Cerebellar cortex (tissue), 1 donor: ENCODE data around the gene MYRF.

Source experiments
- DNase-seq: peaks from one replicate; pipeline ENCODE4 v3.0.0-alpha.2; 2015; ENCODE audit warnings: low spot score

MYRF gene

GRCh38 chr11:61760946-61761345 is 8.5 kb downstream of the MYRF start:
- DNase-seq: no peak

- DNase-seq: no peak
Observed at GRCh38 chr11:61761440-61762222, 9.2 kb downstream of the MYRF start.

DNA sequence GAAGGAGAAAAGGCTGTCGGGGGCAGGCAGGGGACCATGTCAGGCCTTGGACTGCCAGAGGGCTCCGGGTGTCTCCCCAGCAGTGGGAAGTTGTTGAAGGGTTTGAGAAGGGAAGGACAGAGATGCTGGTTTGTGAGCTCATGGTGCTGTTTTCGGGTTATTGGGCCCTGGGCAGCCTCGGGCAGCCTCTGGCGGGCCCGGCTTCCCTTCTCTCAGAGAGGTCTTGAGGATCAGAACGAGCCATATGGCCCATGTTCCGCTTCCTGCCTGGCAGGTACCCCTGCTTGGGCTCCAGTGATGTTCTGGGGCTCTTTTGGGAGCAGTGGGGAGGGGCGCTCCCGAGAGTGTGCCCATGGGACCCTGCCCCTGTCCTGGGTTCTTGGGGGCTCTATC is 9.8 kb downstream of the MYRF start:
- DNase-seq: no peak

GRCh38 chr11:61762798-61763197 is 10.4 kb downstream of the MYRF start:
- no peak for DNase-seq

- DNase-seq: no peak
Observed at GRCh38 chr11:61763930-61764605, 11.6 kb downstream of the MYRF start.

DNA sequence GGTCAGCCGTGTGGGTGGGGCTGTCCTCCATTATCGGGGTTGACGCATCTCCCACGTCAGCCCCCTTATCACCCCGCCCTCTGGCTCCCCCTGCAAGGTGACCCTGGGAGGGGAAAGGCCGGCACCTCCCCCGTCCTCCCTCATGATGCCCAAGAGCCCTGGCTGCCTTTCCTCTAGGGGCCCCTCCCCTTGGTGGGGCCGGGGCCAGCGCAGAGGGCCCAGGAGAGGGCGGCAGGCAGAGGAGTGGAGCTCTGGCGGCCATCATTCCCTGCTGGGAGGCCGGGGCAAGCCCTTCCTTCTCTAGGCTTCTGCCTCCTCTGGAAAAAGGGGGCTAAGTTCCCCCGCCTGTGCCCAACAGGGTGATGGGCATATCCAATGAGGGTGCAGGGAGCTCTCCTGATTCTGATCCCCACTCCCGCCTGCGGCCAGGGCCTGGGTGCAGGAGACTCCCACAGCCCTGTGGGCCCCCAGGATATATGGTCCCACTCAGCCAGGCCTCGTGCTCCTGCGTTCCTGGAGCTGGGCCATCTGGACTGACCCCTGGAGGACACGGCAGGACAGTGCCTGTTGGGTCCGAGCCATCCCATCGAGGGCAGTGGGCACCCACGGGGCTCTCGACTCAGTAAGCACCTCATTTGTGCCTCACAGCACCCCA is 12.3 kb downstream of the MYRF start:
- DNase-seq: no peak

- no peak for DNase-seq
Observed at GRCh38 chr11:61765550-61766253, 13.3 kb downstream of the MYRF start.

GRCh38 chr11:61766353-61766841 is 14.0 kb downstream of the MYRF start:
- DNase-seq: no peak

GRCh38 chr11:61768376-61769076 is 16.1 kb downstream of the MYRF start:
- DNase-seq: no peak

DNA sequence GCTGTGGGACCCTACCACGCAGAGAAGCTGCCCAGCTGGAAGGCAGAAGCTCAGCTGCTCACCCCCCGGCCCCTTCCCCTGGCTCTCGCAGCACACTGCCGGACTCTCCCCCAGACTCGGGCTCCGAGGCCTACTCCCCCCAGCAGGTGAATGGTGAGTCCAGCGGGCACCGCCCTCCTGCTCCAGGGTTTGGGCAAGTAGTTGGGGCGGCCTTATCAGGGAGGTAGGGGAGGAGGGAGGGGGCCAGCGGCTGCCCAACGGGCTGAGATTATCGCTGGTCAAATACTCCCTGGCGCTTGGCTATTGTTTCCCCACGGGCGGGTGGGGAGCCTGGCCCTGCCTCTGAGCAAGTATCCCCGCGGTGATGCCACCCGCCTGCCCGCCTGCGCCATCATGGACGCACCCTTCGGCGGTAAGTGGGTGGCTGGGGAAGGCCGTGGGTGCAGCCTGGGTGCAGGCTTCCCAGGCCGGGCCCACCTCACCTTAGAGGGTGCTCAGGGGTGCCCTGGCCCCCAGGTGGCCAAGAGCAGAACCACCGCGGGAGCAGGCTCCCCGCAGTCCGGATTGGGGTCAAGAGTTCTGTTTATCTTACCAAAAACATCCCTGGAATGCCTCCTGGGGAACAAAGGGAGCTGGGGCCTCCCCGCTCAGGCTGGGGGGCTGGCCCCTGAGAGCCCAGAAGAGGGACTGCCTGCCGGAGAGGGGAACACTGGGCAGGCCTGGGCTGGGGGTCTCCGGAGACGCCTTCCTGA is 16.9 kb downstream of the MYRF start:
- DNase-seq: no peak

- no peak for DNase-seq
Observed at GRCh38 chr11:61769946-61770683, 17.7 kb downstream of the MYRF start.

- DNase-seq: no peak
Observed at GRCh38 chr11:61771195-61771894, 18.9 kb downstream of the MYRF start.

- no peak for DNase-seq
Observed at GRCh38 chr11:61771985-61772455, 19.6 kb downstream of the MYRF start.

GRCh38 chr11:61773356-61773755 is 20.9 kb downstream of the MYRF start:
- DNase-seq: no peak

GRCh38 chr11:61773809-61774208 is 21.4 kb downstream of the MYRF start:
- DNase-seq: no peak

DNA sequence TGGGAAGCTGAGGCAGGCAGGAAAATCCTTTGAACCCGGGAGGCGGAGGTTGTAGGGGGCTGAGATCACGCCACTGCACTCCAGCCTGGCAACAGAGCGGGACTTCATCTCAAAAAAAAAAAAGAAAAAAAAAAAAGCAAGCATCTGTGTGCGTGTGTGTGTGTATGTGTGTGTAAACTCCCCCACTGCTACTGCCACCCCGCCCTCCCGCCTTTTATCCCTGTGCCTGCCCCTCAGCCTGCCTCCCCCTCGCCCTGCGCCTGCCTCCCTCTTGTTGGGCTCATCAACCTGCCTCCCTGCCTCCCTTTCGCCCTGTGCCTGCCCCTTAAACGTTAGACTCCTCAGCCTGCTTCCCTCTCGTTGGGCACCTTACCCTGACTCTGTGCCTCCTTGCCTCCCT is 22.0 kb downstream of the MYRF start:
- DNase-seq: no peak

DNA sequence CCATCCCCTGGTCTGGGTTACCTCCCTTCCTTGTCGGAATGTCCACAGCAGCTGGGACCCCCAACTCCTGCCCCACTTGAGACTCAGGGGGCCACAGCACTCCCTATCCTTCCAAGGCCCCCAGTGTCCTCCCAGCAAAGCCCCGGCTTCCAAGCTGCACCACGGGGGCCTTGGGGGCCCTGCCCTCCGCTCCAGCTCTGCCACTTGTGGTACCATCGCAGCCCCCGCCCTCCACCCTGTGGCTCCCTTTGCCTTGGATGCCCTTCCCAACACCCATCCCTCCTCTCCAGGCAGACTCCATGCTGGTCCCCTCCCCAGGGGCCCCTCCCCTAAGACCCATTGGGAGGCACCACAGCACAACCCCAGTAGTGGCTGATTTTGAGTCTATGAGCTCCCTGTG is 22.7 kb downstream of the MYRF start:
- DNase-seq: no peak

DNA sequence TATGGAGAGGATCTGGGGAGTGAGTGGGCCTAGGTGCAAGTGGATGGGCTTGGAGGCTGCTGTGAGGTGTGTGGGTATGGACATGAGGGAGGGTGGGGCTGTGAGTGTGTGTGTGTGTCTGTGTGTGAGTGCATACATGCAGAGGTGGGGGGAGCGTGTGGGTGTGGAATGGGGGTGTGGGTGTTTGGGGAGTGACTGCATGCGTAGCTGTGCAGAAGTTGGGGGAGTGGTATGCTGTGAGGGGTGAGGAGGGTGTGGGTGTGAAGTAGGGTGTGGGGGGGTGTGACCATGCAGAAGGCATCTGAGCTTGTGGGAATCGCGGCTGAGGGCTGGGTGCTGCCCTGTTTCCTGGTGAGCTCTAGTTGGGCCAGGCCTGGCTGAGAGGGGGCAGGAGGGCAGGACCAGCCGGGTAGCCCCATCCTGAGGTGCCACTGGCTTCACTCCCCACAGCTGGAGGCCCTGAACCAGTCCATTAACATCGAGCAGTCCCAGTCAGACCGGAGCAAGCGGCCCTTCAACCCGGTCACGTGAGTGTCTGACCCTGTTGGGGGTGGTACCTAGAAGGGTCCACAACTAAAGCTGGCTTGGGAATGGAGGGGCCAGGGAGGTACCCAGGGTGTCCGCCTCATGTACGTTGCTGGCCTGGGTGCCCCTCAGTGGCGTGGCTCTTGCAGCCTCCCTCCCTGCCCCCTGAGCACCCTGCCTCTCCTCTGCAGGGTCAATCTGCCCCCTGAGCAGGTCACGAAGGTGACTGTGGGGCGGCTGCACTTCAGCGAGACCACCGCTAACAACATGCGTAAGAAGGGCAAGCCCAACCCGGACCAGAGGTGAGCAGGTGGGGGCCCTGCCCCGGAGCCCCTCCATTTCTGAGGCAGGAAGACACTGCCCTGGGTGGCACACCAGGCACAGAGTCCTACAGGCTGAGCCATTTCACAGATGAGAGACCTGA is 23.4 kb downstream of the MYRF start:
- DNase-seq: no peak
